Fibroblast of villous mesenchyme (primary cell): ENCODE results near the gene ELMO3. TPM values are rescaled to one million over a fixed set of nuclear protein-coding genes. Genes with fewer than 3 reads are reported as not detected.
A peak's percentile ranks its signal among the peaks of the same experiment; 100 is the strongest.

Experiments
- DNase-seq: peaks from one replicate; pipeline ENCODE4 v3.0.0-alpha.2; 2010; ENCODE audit warnings: low read depth
- H3K4me3 ChIP-seq: 2 replicates; pipeline ENCODE4 v1.5.1; 2011; ENCODE audit warnings: low read depth, mild to moderate bottlenecking, low read length
- total RNA-seq: library from RNA; depleted of rRNA; stranded (reverse); fragments of >200 nt; gene quantifications from 2 replicates; pipeline ENCODE4 v1.2.3, GENCODE V29; 2012
- TF ChIP-seq, protein P1 (sequence below): IDR thresholded peaks from 2 replicates; pipeline ENCODE4 v1.5.1; 2012; ENCODE audit warnings: low read depth, mild to moderate bottlenecking, low read length; ENCODE audit not compliant: insufficient read depth

The ELMO3 gene
- total RNA-seq, 1 donor, result 0.43 TPM

DNA sequence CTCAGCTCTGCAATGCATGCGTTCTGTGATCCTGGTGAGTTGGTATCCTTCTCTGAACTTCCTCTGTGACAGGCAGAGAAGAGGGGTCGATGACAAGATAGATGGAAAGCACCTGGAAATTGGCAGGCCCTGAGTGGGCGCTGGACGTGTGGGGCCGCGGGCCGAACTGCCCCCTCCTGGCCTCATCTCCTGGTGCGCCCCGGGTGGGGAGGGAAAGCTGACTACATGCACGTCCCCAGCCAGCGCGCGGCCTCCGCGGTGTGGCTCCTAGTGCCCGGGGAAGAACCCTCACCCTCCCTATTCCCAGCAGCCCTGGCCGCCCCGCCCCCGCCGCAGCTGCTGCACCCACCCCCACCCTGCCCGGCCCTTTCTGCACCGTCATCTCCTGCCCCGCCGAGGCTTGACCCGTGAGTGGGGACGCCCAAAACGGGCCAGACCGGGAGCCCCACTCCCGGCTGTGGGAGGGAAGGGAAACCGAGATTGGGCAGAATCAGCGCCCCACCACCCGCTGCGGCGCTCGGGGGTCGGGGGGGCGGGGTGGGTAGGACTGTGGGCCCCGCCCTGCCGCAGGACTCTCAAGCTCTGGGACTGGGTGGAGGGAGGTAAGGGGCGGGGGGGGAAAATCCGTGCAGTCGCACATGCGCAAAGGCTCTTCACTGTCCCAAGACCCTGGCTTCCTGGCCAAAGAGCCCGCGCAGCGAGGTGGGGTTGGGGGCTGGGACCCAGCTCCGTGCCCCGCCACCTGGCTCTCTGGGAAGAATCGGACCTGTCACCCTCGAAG is 28.6 kb upstream of the ELMO3 start, which contains the start of gene NOL3:
Gene NOL3 (plus strand): TSS at position 371 of the 781 bp plus-strand sequence.
- DNase-seq, result peak; percentile 94
- H3K4me3 ChIP-seq, result peak within 1 kb of the TSS; percentile 57
- TF ChIP-seq, protein P1, sequence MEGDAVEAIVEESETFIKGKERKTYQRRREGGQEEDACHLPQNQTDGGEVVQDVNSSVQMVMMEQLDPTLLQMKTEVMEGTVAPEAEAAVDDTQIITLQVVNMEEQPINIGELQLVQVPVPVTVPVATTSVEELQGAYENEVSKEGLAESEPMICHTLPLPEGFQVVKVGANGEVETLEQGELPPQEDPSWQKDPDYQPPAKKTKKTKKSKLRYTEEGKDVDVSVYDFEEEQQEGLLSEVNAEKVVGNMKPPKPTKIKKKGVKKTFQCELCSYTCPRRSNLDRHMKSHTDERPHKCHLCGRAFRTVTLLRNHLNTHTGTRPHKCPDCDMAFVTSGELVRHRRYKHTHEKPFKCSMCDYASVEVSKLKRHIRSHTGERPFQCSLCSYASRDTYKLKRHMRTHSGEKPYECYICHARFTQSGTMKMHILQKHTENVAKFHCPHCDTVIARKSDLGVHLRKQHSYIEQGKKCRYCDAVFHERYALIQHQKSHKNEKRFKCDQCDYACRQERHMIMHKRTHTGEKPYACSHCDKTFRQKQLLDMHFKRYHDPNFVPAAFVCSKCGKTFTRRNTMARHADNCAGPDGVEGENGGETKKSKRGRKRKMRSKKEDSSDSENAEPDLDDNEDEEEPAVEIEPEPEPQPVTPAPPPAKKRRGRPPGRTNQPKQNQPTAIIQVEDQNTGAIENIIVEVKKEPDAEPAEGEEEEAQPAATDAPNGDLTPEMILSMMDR, result no peak

DNA sequence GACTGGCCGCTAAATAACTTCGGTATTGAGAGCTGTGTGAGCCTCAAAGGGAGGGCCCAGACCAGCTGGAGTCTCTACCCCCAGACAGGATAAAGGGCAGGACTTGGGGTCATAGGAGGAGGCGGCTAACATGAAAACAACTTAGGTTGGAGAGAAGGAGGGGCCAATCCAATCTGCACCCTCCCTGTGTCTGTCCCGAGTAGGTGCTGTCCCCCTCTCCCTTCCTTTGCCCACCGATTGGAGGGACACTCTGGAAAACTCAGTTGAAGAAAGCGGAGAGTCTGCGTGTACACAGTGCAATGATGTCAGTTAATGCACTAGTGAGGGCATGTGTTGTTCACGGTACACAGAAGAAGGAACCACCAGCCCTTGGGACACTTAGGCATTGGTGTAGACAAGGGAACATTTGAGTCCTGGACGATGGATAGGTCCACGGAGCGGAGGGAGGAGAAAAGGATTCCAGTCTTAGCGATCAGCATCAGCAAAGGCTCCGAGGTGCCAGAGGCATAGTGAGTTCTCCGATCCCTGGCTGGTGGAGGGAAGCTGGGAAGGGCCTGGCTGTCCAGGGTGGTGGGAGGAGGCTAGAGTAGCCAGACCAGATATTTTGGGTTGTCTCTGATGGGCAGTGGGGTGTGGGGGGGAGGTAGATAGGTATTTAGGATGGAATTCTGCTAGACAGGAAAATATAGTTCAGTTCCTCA is 27.8 kb upstream of the ELMO3 start:
- no peak for DNase-seq
- TF ChIP-seq, protein P1, result no peak

DNA sequence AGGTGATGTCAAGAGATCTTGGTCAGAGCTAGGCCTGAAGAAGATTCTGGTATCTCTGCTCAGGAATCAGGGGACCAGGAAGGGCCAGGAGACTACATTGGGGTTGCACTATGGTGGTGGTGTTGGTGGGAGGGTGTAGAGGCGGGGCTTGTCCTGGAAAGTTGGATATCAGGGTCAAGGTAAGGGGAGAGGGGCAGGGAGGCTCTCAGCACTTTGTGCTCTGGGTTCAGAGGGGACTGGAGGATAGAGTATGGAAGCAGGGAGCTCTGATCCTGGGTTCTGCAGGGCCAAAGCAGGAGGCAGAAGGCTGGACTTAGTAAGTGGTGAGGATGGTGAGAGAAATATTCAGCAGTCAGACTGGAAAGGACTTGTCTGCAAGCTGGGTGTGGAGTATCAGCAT is 25.6 kb upstream of the ELMO3 start:
- H3K4me3 ChIP-seq, result peak overlapping the region; percentile 60
- DNase-seq, result no peak
- TF ChIP-seq, protein P1, result no peak

More for the DNA sequence above, 27.8 kb upstream of the ELMO3 start:
- peak overlapping the region; percentile 57 for H3K4me3 ChIP-seq

DNA sequence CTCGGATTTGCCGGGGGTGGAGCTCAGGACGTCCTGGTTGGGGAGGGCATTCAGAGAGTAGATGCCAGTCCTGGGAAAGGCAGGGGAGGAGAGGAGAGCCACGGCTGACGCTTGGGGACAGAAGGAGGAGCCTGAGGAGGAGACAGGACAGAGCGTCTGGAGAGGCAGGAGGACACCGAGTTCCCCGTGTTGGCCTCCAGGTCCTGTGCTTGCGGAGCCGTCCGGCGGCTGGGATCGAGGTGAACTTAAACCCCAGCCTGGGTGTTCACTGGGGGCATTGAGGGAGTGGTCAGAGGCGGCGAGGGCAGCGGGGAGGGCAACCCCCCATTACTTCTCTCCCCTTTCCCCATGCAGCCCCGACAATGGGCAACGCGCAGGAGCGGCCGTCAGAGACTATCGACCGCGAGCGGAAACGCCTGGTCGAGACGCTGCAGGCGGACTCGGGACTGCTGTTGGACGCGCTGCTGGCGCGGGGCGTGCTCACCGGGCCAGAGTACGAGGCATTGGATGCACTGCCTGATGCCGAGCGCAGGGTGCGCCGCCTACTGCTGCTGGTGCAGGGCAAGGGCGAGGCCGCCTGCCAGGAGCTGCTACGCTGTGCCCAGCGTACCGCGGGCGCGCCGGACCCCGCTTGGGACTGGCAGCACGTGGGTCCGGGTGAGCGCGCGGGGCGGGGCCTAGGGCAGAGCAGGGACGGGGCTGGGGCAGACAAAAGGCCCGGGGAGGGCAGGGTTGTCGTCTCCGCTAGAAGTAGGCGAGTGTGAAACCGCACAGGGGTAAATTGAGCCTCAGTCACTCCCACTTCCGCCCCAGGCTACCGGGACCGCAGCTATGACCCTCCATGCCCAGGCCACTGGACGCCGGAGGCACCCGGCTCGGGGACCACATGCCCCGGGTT is 24.9 kb upstream of the ELMO3 start:
- peak; percentile 86 for DNase-seq
- H3K4me3 ChIP-seq, result peak overlapping the region; percentile 60
- TF ChIP-seq, protein P1, result peak; percentile 29

DNA sequence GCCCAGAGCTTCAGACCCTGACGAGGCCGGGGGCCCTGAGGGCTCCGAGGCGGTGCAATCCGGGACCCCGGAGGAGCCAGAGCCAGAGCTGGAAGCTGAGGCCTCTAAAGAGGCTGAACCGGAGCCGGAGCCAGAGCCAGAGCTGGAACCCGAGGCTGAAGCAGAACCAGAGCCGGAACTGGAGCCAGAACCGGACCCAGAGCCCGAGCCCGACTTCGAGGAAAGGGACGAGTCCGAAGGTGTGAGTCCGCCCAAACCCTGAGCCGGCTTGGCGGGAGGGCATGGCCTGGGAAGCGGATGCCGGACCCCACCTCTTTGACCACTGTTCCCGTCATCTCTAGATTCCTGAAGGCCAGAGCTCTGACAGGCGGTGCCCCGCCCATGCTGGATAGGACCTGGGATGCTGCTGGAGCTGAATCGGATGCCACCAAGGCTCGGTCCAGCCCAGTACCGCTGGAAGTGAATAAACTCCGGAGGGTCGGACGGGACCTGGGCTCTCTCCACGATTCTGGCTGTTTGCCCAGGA is 24.2 kb upstream of the ELMO3 start:
- peak overlapping the region; percentile 60 for H3K4me3 ChIP-seq
- TF ChIP-seq, protein P1, result no peak

DNA sequence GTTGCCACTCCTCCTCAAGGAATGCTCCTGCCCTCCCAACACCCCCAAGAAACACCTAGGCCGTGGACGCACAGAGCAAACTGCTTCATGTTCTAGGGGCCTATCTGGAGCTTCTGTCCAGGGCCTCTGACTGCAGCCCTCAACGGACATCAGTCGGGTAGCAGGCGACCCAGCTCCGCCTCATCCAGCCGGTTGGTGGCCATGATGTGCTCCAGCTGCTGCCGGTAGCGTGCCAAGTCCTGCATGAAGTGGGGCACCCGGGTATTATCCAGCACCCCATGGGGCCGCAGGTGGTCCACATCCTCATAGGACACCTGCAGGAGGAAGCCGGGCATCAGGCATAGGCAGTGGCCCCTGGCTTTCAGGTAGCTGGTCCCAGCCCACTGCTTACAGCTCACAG is 22.3 kb upstream of the ELMO3 start:
- DNase-seq, result no peak
- no peak overlapping the region for H3K4me3 ChIP-seq
- TF ChIP-seq, protein P1, result no peak

More for the DNA sequence above, 24.2 kb upstream of the ELMO3 start:
- no peak for DNase-seq
